NCI-H2107 treated with DMSO at 0.1 percent for 48 hours (cell line): Measurements from ENCODE around the gene ARMCX1.
"Not testable (repeated sequence)": the region's sequence is repeated elsewhere in the genome, so short reads cannot be mapped to it uniquely, and the experiment has no call there.

Source experiments
- DNase-seq: peaks from one replicate; lab custom pipeline; 2025; ENCODE audit not compliant: unreplicated experiment; lab: John Stamatoyannopoulos, UW

The ARMCX1 gene

DNA sequence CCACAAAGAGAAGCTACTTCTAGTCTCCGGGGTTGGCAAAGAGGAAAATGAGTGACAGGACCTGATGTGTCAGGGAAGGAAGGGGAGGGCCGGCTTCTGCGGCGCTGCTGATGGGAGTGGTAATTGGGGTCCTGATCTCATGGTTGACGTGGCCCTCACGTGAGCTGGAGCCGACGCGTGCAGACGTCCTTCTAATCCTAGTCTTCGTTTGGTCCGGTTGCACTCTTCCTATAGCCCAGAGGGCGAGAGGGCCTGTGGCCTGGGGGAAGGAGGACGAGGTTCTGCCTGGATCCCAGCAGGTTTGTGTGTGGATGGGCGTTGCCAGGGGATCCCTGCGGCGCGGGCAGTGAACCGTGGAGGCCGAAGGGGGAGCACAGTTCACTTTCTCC is at the start of gene ARMCX1:
ARMCX1 (plus strand) TSS at position 186 of the 389 bp plus-strand sequence. CDS start 2,384 bp downstream, outside the sequence.
- DNase-seq, result peak; percentile 60

DNA sequence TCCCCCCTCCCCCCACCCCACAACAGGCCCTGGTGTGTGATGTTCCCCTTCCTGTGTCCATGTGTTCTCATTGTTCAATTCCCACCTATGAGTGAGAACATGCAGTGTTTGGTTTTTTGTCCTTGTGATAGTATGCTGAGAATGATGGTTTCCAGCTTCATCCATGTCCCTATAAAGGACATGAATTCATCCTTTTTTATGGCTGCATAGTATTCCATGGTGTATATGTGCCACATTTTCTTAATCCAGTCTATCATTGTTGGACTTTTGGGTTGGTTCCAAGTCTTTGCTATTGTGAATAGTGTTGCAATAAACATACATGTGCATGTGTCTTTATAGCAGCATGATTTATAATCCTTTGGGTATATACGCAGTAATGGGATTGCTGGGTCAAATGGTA is 47.4 kb upstream of the ARMCX1 start:
- not testable (repeated sequence) for DNase-seq

DNA sequence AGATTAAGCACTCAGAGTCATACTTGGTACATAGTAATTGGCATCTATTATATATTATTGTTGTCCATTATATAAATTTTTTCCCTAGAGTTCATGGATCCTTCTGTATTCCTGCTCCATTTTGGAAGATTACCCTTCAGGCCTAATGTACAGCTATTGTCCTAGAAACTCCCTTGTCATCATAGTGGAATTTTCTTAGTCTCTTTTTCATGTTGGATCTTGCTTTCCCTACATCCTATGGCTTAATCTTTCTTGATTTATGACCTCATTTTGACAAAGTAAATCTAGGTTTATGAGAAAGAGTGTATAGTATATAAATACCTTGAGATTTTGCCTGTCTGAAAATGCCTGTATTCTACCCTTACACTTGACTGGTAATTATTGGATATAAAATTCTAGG is 43.0 kb upstream of the ARMCX1 start:
- DNase-seq, result no peak

DNA sequence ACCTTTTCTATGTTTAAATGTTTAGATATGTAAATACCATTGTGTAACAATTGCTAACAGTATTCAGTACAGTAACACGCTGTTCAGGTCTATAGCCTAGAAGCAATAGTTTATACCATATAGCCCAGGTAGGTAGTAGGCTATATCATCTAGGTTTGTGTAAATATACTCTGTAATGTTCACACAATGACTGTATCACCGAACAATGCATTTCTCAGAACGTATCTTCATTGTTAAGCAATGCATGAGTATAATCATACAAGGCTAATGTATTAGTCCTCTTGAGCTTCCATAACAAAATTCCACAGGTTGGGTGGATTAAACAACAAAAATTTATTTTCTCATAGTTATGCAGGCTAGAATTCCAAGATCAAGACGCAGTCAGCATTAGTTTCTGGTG is 42.4 kb upstream of the ARMCX1 start:
- DNase-seq, result no peak

- no peak for DNase-seq
These were observed 19.4 kb upstream of the ARMCX1 start for GRCh38 chrX:101530944-101531343.

GRCh38 chrX:101539116-101539515 is 11.2 kb upstream of the ARMCX1 start:
- DNase-seq, result no peak

- peak; percentile 14 for DNase-seq
These were observed 518 bp downstream of the ARMCX1 start for GRCh38 chrX:101550751-101551379.

- DNase-seq, result no peak
These were observed 1.0 kb downstream of the ARMCX1 start for GRCh38 chrX:101551380-101551767.

GRCh38 chrX:101552714-101553113 is 2.4 kb downstream of the ARMCX1 start:
- DNase-seq, result no peak

DNA sequence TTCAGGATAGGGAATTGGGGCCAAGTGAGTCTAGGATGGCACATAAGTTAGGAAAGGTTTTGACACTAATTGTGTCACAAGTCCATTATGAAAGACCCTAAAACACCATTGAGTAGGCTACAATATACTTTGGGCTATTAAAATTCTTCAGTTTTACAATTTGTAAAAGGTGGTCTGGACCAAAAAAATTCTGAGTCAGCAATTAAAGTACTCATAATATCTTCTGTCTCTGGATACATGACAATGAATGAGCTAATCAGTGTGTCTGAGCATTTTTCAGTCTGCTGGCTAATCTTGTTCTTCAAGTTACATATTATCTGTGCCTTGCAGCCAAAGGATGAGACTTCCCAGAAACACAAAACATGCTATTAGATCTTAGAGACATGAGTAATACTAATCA is 14.3 kb downstream of the ARMCX1 start:
- no peak for DNase-seq

DNA sequence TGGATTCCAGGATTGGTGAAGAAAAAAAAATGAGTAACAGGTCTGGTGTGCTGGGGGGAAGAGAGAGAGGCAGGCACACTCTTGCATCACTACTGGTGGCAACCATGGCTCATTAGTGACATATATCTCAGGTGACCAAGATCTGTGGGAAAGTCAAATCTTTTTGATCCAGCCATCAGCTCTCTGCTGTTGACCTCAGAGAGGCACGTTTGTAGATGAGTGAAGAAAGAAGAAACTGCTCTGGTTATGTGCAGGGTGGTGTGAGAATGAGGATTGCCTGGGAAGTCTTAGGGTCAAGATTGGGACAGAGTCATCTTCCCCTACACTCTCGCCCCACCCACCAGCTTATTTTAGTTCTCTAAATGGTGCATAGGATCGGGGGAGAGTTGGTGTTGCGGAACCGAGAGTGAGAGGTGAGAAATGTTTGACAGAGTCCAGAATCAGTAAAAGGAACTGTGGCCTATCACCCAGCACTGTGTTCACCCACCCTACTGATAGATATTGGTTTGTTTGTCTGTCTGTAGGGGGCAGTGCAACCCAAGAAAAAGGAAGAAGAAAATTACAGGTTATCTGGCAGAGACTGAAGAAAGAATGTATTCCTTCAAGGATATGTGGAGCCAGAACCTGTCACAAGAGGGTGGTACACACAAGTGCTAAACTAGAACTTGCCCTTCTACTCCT is 45.5 kb downstream of the ARMCX1 start:
- peak; percentile 27 for DNase-seq

DNA sequence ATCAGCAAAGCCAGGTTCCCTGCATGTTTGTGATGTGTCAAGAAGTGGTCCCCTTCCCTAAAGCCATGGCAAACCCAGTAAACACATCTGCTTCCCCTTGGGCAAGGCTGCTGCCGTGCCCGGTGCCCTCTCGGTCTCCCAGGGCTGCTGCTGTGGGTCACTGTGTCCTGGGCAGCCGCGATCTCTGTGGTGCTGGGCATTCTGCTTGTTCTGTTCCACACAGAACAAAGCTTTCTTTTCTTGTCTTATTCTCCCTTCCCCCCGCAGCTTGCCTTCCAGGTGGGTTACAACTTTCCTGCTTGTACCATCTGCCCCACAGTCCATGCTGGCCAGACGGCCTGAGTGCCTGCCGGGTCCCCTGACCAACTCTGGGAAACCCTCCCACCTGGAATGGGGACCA is 49.2 kb downstream of the ARMCX1 start:
- DNase-seq, result not testable (repeated sequence)

GRCh38 chrX:101602077-101602476 is 51.7 kb downstream of the ARMCX1 start:
- no peak for DNase-seq
